ENCODE measurements around the gene PDGFD.
A peak's percentile ranks its signal among the peaks of the same experiment; 100 is the strongest.

Gene PDGFD

DNA sequence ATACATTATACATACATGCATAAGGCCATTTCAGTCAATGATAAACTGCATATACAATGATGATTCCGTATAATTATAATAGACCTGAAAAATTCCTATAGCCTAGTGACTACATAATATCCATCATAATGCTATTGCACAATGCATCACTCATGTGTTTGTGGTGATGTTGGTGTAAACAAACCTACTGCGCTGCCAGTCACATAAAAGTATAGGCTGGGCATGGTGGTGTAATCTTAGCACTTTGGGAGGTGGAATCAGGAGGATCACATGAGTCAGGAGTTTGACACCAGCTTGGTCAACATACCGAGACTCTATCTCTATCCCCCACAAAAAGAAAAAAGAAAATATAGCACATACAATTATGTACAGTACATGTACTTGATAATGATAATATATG is 291.2 kb downstream of the PDGFD start:
- DNase-seq = no peak

DNA sequence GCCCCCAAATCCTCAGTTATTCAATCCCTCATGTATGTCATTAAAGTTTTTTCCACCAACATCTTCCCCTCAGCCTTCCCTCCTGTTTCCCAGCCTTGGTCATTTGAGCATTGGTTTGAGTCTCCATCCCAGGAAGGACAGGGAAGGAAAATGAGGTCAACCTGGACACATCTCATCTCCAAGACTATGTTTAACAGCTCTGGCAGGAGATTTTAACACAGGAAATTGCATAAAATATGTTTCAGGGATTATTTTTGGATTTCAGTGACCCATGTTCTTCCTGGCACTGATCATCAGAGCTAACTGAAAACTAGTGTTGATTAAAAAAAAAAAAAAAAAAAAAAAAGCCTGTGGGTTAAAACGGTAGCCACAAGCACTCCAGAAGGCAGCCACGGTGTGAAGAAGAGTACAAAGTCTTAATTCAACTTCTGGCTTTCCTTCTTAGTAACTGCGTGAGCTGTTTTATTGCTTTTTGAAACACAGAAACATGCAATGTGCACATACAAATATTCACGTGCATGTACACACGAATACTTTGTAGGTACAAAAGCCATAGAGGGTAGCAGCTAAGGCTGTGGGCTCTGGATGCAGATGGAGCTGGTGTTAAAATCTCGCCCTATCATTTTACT is 291.9 kb downstream of the PDGFD start:
- no peak for DNase-seq

DNA sequence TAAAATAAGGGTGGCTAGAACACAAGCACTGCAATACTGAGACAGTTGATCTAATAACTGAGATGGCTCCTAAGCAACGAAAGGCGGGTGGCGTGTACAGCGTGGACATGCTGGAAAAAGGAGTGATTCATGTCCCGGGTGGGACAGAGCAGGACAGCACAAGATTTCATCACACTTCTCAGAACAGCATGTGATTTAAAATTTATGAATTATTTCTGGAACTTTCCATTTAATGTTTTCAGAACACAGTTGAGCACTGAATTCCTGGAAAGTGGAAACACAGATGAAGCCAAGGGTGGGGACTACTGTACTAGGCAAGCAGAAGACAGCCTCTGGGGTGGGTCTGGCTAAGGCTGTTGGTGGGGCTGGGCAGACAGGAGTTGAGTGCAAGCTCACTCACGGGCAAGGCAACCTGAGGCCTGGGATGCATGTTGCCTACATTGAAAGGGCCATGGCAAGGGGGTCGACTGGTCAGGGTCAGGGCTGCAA is 293.1 kb downstream of the PDGFD start:
- peak; percentile 61 for DNase-seq

DNA sequence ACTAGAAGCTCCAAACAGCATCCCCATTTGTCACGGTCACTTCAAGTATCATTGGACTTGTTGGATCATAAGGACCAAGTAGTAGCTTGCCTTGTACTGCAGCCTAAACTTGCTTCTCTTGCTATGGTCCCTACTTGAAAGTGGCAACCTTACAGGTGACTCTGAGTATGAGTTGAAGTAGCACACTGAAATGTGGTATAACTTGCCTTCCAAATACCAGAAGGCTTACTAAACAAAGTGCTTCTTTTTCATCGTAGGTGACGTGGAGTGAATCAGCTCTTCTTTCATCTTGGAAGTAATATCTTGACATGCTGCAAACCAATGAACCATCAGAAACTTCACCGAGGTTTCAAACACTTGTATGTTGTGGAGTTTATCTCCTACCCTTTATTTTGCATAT is 296.5 kb downstream of the PDGFD start:
- no peak for DNase-seq

DNA sequence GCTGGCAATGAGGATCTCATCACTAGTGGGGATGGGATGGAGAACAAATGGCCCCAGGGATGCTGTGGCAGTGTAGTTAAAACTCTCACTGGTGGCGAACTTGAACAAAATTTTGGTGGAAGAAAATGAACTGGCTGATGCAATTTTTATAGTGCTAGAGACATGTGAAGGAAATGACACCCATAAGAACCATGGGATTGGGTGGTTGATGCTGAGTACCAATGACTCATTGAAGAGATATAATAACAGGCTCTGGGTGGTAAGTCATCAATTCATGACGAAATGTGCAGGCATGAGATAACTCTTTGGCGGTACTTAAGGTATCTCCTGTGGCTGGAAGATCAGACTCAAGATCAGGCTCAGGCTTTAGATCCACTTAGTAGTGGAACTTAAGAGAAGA is 300.4 kb downstream of the PDGFD start:
- DNase-seq = no peak

DNA sequence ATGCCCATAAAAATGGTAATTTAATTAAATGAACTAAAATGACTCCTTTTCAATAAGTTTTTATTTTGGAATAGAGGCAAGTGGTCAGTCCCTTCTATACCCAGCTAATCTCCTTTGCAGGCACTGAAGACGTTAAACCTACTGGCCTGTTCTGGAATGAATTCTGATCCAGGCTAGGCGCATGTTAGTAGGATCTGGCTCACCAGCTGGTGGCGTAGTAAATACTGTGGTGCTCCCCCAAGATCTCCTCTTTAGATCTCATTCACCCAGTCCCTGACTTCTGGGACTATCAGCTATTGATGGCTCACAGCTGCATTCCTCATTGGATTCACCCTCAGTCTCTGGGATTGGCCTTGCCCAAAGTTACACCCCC is 301.2 kb downstream of the PDGFD start:
- no peak for DNase-seq

DNA sequence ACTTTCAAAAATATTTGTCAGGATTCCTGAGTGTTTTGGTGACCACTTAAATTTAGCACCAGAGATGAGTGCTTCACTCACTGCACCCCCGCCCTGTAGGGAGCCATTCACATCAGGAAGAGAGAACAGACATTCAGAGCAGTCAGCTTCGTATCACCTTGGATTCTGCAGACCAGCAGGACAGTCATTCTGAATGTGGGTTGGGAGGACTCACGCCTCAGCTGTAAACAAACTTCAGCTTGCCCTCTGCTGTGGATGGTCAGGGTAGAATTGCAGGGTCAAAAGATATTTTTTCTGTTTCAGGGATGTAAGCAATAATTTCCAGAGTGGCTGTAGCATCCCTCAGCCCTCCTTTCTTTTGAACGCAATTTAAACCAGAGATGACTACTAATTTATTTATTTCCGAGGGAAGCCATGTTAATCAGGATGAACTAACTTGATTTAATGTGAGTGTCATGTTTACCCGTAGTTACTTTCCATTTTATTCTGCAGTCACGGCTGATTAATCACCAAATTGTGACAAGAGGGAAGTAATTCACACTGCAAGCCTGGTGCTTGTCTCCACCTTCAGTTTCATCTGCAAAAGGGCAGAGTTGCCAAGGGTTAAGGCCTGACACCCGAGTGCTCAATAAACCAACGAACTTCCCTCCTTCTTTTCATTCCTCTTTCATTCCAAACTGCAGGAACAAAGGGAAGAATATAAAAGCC is 301.7 kb downstream of the PDGFD start:
- no peak for DNase-seq
